Endometrial microvascular endothelial cells (primary cell): ENCODE measurements around the gene ICE2. TPM values are rescaled to one million over a fixed set of nuclear protein-coding genes. Genes with fewer than 3 reads are reported as not detected.

ENCODE experiments used
- in situ Hi-C: cut with HindIII; loops from 2 replicates; pipeline ENCODE4 v1.10.0; 2017; ENCODE audit warnings: low sequenced_read_pairs, low pct_unique_long_range_greater_than_20kb; ENCODE audit errors: inconsistent ontology term
- total RNA-seq: library from RNA; depleted of rRNA; stranded (reverse); fragments of >200 nt; gene quantifications from one replicate; pipeline ENCODE4 v1.2.3, GENCODE V29; 2015; ENCODE audit errors: inconsistent ontology term

Gene ICE2
- total RNA-seq, 1 donor from 2014 or later = 23.0 TPM

- in situ Hi-C loops = no loop called here
These were observed 29.5 kb upstream of the ICE2 start for GRCh38 chr15:60508442-60508841.

GRCh38 chr15:60507596-60508424 is 28.9 kb upstream of the ICE2 start:
- in situ Hi-C loops = no loop called here

- in situ Hi-C loops = no loop called here
These were observed 17.9 kb upstream of the ICE2 start for GRCh38 chr15:60496853-60497252.

GRCh38 chr15:60494108-60494507 is 15.2 kb upstream of the ICE2 start:
- in situ Hi-C loops = no loop called here

- in situ Hi-C loops = no loop called here
These were observed 14.2 kb upstream of the ICE2 start for GRCh38 chr15:60493166-60493565.

GRCh38 chr15:60486742-60487141 is 7.8 kb upstream of the ICE2 start:
- in situ Hi-C loops = no loop called here

- in situ Hi-C loops = no loop called here
These were observed 6.6 kb upstream of the ICE2 start for GRCh38 chr15:60485365-60486055.

GRCh38 chr15:60483042-60483441 is 4.1 kb upstream of the ICE2 start:
- in situ Hi-C loops = no loop called here

DNA sequence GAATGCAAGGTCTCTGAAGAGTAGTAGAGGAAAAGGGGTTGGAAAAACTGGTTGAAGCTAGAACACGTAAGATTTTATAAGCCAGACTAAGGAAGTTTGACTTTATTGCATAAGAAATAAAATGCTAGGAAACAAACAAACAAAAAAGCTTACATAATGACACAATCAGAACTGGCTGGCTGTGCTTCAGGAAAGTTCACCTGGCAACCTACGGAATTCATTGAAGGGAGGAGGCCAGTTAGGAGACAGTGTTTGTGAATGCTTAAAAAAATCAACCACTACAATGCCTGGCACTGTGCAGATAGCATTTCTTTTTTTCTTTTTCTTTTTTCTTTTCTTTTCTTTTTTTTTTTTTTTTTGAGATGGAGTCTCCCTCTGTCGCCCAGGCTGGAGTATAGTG is 1.9 kb upstream of the ICE2 start:
- in situ Hi-C loops = no loop called here

DNA sequence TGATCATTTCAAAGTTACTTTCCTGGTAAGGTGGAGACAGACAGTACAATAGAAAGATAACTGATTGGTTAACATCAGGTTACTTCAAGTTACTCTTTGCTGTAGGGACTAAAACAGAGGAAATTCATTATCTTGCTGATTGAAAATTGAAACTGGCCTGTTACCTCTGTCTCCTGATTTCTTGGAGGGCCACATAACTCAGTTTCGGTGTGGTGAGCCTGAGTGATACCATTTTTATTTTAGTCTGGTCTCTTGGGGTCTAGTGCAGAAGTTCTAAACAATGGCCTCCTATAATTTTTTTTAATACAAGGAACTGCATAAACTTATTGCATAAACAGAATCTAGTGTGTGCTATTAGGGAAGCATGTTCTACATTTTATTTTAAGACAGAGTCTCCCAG is 1.2 kb upstream of the ICE2 start:
- in situ Hi-C loops = no loop called here

DNA sequence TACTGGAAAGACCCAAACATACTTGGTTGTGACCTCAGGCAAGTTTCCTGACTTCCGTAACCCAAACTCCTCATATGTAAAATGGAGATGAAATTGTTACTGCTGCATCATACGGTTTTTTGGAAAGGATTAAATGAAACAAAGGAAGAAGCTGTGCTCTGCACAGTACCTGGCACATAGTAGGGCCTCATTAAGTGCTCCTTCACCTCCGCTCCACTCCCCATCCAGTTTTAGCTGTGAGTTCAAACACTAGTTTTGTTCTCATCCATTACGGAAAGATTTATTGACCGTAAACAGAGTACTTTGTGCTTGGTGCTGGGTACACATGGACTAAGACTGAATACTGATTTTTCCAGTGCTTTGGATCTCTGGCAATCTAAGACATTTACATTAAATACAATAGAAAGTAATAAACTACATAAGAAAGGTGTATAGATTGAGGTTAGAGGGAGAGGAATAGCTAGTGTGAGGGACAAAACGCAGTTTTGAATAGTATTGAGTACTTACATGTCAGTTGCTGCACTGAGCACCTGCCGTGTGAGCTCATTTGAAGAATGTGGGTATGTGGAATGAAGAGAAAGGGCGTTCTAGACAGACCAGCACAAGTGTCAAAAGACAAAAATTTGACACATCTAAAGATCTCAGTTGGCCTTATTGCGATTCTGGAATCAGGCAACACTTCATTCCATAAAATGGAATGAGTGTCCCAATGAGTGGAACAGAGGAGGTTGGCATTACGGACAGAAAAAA is 594 bp upstream of the ICE2 start:
- in situ Hi-C loops = no loop called here

DNA sequence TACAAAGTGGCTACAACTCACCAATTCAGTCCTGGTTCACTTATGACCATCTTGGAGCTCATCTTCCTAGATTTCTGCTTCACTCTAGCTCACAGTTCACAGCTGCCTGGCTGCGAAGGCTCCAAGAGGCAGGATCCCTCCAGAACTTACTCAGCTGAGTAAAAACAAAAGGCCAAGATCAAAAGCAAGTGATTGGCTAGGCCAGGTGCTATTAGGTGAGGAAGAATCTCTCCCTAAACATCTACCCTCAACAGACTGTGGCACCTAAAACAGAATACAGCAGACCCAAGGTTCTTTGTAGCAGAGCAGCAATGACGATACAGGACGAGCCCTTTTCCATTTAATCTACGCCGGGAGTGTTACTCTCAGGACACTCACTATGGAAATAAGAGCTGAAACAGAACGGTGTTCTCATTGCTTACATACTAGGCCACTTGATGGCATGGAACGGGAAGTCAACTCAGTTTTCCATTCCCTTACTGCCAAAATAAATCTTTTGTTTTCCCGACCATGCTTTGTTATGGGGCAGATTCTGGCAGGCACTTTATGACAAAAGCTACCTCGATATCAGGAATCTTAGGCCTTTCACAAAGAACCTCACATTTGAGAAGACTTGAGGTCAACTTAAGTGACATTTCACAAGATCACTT is 901 bp downstream of the ICE2 start:
- in situ Hi-C loops = no loop called here

- in situ Hi-C loops = no loop called here
These were observed 1.8 kb downstream of the ICE2 start for GRCh38 chr15:60477164-60477563.

DNA sequence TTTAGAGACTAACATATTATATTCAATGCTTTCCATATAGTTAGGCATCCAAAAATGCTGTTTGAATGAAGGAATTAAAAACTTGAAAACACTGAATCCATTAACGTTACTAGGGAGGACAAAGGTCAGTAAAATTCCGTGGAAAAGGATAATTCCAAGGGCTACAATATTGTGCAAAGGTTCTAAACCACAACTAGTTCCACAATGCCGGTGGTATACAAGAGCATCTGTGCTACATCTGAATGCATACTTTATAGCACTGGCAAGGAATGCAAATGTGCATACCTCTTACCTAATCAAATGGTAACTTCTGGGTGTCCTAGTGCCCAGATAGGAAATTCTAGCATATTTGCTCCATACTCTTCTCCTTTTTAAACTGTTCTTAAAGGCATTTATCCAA is 2.2 kb downstream of the ICE2 start:
- in situ Hi-C loops = no loop called here

GRCh38 chr15:60473135-60473534 is 5.8 kb downstream of the ICE2 start:
- in situ Hi-C loops = no loop called here

GRCh38 chr15:60471314-60471713 is 7.6 kb downstream of the ICE2 start:
- in situ Hi-C loops = no loop called here

DNA sequence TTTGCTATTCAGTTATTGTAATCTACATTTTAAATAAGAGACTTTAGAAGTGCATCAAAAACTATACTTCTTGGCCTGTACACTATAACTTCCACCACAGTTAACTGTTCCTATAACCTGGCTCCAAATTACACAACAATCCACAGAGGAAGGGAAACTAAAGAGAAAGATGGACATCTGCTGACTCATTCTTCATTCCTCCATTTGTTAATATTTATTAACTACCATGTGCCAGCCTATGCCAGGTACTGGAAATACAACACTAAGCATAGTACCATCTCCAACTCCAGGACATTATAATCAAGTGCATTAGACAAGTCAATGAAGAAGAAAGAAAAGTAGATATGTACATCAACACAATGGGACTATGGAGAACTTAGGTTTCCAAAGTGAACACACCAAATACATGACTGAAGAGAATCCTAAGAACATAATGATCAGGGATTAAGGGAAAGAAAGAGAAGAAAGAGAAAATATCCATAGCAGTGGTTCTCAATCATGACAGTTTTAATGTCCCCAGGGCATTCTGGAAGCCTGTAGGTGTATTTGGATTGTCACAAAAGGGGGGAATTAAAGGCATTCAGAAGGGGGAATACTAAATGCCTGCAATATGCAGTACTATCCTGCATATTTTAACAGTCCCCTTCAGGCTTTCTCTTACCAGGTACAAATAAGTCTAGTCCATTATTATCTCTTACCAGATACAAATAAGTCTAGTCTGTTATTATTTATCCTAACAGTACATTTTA is 8.9 kb downstream of the ICE2 start:
- in situ Hi-C loops = no loop called here

GRCh38 chr15:60464836-60465630 is 13.9 kb downstream of the ICE2 start:
- in situ Hi-C loops = no loop called here
